Measurements from ENCODE around the gene USP6NL. TPM values are rescaled to one million over a fixed set of nuclear protein-coding genes. Genes with fewer than 3 reads are reported as not detected.

The USP6NL gene
- total and polyA plus RNA-seq, 2 of the 13 experiments (the other 11 are each of a cell fraction or from before 2014, with no cell fraction given) = 10.5 to 22.9 TPM

DNA sequence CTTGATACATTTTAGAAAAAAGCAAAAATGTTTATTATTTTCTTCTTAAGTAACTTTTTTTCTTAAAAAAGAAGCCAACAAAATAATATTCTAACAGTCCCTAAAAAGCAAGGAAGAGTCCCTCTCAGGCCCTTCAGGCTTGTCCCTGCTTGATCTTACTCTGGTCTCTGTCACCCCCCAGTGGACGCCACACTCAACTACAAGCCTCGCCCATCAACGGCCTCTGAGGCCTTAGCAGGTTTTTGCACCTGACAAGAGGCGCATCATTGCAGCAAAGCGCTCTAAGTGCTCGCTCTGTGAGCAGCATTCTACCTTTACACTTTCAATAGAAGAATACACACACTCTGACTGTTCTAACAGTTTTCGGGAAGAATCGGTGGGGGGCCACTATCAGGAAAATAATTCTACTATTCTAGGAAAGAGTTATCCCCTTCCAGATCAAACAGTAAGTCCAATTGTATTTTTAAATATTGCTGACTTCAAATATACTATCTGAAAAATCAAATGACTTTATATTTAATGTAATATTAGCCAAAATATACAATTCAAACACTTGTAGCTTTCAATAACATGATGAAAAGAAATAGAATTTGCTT, 139.2 kb downstream of the USP6NL start (continued):
- TF ChIP-seq ZNF576 (CRISPR knock-in tag; IDR thresholded peaks at IDR 0.05) (0 out of 2 replicates have a peak, but pooled peaks have one; percentile 32), ZNF121 (CRISPR knock-in tag; IDR thresholded peaks at IDR 0.05) (no peak)
- TF ChIP-seq, protein P1, sequence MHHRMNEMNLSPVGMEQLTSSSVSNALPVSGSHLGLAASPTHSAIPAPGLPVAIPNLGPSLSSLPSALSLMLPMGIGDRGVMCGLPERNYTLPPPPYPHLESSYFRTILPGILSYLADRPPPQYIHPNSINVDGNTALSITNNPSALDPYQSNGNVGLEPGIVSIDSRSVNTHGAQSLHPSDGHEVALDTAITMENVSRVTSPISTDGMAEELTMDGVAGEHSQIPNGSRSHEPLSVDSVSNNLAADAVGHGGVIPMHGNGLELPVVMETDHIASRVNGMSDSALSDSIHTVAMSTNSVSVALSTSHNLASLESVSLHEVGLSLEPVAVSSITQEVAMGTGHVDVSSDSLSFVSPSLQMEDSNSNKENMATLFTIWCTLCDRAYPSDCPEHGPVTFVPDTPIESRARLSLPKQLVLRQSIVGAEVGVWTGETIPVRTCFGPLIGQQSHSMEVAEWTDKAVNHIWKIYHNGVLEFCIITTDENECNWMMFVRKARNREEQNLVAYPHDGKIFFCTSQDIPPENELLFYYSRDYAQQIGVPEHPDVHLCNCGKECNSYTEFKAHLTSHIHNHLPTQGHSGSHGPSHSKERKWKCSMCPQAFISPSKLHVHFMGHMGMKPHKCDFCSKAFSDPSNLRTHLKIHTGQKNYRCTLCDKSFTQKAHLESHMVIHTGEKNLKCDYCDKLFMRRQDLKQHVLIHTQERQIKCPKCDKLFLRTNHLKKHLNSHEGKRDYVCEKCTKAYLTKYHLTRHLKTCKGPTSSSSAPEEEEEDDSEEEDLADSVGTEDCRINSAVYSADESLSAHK (CRISPR knock-in tag; IDR thresholded peaks at IDR 0.05; ENCODE audit: borderline replicate concordance) = no peak

GRCh38 chr10:11469575-11470391, 141.7 kb downstream of the USP6NL start:
- peaks cover 9 to 47% of the 10 kb centered on the region in 2 experiments for H3K36me3 ChIP-seq (replicated peaks in 1 of 2; ENCODE audit: control insufficient read depth in 1 of 2, insufficient read depth in 2 of 2, low read length in 2 of 2)
- TF ChIP-seq ZNF607 (CRISPR knock-in tag; IDR thresholded peaks at IDR 0.05; ENCODE audit: borderline replicate concordance) (no peak), ATF5 (CRISPR knock-in tag; IDR thresholded peaks at IDR 0.05; ENCODE audit: low read depth) (no peak), ZFYVE20 (CRISPR knock-in tag; IDR thresholded peaks at IDR 0.05; ENCODE audit: borderline replicate concordance, low read depth) (no peak), CREB1 (IDR thresholded peaks at IDR 0.05) (no peak), CREB1 (CRISPR knock-in tag; IDR thresholded peaks at IDR 0.05) (no peak), MAFK (conservative IDR thresholded peaks at IDR 0.05 in 1 of 2, IDR thresholded peaks at IDR 0.05 in 1 of 2; ENCODE audit: low read length in 2 of 2) (no peak), ZNF546 (CRISPR knock-in tag; conservative IDR thresholded peaks at IDR 0.05) (no peak), SRF (IDR thresholded peaks at IDR 0.05; ENCODE audit: low read depth, low read length) (no peak), FOXO1 (CRISPR knock-in tag; IDR thresholded peaks at IDR 0.05) (no peak), ZNF18 (CRISPR knock-in tag; IDR thresholded peaks at IDR 0.05; ENCODE audit: insufficient replicate concordance) (no peak), POGZ (CRISPR knock-in tag; IDR thresholded peaks at IDR 0.05) (no peak), ELF4 (CRISPR knock-in tag; IDR thresholded peaks at IDR 0.05; ENCODE audit: borderline replicate concordance) (no peak), KAT2B (IDR thresholded peaks at IDR 0.05; ENCODE audit: borderline replicate concordance, low read depth, low read length) (no peak), JARID2 (CRISPR knock-in tag; IDR thresholded peaks at IDR 0.05; ENCODE audit: insufficient replicate concordance) (no peak)

More at GRCh38 chr10:11469575-11470391, 141.7 kb downstream of the USP6NL start:
- H3K9ac ChIP-seq (ENCODE audit: insufficient read depth, low read depth, low read length) = no peak overlapping the region
- H3K9me3 ChIP-seq (ENCODE audit: low read length) = no peaks in the 10 kb centered on the region
- intact Hi-C loops (cut with micrococcal nuclease; ENCODE audit: unreplicated experiment) (no loop called here), in situ Hi-C loops (cut with HindIII; ENCODE audit: extremely low pct_ligation_motif_present, low pct_unique_long_range_greater_than_20kb) (no loop called here)
- DNase-seq (ENCODE audit: low spot score) = no peak
- no peaks in the 10 kb centered on the region for H3K4me1 ChIP-seq (ENCODE audit: insufficient read depth, low read length)
- no peak overlapping the region for H2AFZ ChIP-seq (ENCODE audit: low read length)
- no peak for ATAC-seq
- POLR2A ChIA-PET = no interaction called here
- H3K4me3 ChIP-seq (replicated peaks in 1 of 3; ENCODE audit: insufficient read depth in 1 of 3, low read depth in 2 of 3, low read length in 3 of 3) = no peak overlapping the region
- 97% methylated on average over 20 of the region's 22 CpGs for WGBS (ENCODE audit: low lambda C conversion rate)
- no peaks in the 10 kb centered on the region for H3K27me3 ChIP-seq (ENCODE audit: control insufficient read depth in 1 of 2, insufficient read depth in 2 of 2, low read length in 2 of 2)
- no peak for FAIRE-seq
- H3K4me2 ChIP-seq (ENCODE audit: low read depth, low read length) = no peak overlapping the region
- H3K27ac ChIP-seq (ENCODE audit: extremely low read length, insufficient read depth, low read length) = no peak overlapping the region
- no TSS peak for BruUV-seq (replicated peaks)
- H3K79me2 ChIP-seq (ENCODE audit: insufficient read depth, low read length) = no peaks in the 10 kb centered on the region
- CTCF ChIA-PET (ENCODE audit: low intra/inter-chr PET ratio, low total read pairs) = no interaction called here
- peaks cover 2% of the 10 kb centered on the region; the same call in 1 of the 2 replicates for H4K20me1 ChIP-seq (ENCODE audit: insufficient read depth, low read length)

Measured in HepG2 (cell line).